Fibroblast of lung (primary cell): ENCODE data around the gene ZNF711.

ENCODE experiments used
- EZH2 ChIP-seq: IDR thresholded peaks from 2 replicates; pipeline ENCODE4 v1.5.1; 2012; ENCODE audit warnings: low read length, control low read depth, mild to moderate bottlenecking; ENCODE audit errors: missing control alignments
- TF ChIP-seq, protein P1 (sequence below), 2 donors: IDR thresholded peaks in 1 of 2; conservative IDR thresholded peaks in 1 of 2; 1 replicate in 1 of 2; 2 replicates in 1 of 2; pipeline ENCODE4 v1.5.1; 2011 to 2012; ENCODE audit warnings: low read length in 2 of 2, control low read depth in 1 of 2, inconsistent platforms in 1 of 2, low read depth in 1 of 2, mild to moderate bottlenecking in 1 of 2

DNA sequence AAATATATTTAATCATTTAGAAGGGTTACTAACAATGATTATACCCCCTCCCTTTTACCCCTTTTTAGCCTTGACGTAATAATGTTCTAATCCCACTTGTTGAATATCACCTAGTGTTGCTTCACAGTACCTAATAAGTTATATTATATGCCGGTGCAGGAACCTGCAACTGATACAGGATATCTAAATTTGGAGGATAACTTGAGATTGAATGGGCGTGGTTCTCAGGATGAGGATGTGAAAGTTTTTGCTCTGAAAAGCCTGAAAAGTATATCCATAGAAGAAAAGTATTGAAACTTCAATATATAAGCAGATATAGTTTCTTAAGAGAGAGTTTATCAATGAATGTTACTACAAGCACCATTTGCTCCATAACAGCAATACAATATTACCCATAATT lies 59.8 kb downstream of the ZNF711 start:
- TF ChIP-seq, protein P1, sequence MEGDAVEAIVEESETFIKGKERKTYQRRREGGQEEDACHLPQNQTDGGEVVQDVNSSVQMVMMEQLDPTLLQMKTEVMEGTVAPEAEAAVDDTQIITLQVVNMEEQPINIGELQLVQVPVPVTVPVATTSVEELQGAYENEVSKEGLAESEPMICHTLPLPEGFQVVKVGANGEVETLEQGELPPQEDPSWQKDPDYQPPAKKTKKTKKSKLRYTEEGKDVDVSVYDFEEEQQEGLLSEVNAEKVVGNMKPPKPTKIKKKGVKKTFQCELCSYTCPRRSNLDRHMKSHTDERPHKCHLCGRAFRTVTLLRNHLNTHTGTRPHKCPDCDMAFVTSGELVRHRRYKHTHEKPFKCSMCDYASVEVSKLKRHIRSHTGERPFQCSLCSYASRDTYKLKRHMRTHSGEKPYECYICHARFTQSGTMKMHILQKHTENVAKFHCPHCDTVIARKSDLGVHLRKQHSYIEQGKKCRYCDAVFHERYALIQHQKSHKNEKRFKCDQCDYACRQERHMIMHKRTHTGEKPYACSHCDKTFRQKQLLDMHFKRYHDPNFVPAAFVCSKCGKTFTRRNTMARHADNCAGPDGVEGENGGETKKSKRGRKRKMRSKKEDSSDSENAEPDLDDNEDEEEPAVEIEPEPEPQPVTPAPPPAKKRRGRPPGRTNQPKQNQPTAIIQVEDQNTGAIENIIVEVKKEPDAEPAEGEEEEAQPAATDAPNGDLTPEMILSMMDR (conservative IDR thresholded peaks at IDR 0.05 in 1 of 2, IDR thresholded peaks at IDR 0.05 in 1 of 2; ENCODE audit: low read depth in 1 of 2, low read length in 2 of 2), result no peak
- no peak for TF ChIP-seq EZH2
